ENCODE results near the gene MAPRE2.
"Not testable (repeated sequence)": the region's sequence is repeated elsewhere in the genome, so short reads cannot be mapped to it uniquely, and the experiment has no call there.

The MAPRE2 gene

DNA sequence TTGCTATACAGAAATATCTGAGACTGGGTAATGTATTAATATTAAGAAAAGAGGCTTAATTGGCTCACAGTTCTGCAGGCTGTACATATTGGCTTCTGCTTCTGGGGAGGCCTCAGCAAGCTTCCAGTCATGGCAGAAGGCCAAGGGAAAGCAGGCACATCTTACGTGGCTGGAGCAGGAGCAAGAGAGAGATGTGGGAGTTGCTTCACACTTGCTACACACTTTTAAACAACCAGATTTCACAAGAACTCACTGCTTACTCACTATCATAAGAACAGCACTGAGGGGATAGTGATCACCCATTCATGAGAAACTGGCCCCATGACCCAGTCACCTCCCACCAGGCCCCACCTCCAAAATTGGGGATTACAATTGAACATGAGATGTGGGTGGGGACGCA lies 50.6 kb downstream of the MAPRE2 start:
- no peak for DNase-seq (ENCODE audit: low spot score)

DNA sequence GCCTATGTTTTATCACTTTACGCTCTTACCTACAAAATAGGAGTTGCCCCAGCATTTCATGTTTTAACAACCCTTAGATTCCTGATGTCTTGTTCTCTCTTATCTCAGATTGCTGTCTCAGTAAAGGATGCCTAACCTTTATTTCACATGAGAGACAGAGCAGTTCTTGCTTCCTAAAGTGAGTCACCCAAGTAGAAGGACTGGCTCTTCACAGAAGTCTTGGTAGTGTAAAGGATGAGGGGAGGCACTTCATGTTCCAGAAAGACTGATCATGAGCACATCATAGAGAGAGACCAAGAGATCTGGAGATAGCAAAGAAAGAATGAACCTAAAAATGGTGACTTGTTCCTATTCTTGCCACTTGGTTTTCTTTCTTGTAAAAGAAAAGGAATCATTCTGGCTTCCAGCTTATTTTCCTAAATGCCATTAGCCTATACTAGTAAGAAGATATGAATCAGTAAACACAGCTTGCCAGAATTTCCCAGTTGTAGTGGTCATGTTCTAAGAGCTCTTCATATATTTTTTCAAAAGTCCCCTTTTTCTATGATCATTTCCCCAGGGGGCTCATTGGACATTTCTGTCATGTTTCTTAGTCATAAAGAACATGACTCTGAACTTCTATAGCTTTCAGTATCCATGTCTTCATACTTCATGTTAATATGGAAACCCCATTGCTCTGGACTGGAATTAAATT lies 54.9 kb downstream of the MAPRE2 start:
- peak; percentile 7 for DNase-seq (ENCODE audit: low spot score)

DNA sequence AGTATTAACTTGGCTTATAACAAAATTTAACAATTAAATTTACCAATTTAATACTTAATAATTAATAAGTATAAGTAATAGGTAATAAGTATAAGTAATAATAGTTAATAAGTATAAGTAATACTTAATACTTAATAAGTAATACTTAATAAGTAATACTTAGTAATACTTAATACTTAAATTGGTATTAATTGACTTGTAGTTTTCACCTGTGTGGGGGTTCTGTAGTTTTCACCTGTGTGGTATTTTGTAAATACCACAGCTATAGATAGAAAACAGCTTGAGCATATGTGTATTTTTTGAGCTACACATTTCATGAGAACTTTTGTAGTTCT lies 55.4 kb downstream of the MAPRE2 start:
- no peak for DNase-seq (ENCODE audit: low spot score)

DNA sequence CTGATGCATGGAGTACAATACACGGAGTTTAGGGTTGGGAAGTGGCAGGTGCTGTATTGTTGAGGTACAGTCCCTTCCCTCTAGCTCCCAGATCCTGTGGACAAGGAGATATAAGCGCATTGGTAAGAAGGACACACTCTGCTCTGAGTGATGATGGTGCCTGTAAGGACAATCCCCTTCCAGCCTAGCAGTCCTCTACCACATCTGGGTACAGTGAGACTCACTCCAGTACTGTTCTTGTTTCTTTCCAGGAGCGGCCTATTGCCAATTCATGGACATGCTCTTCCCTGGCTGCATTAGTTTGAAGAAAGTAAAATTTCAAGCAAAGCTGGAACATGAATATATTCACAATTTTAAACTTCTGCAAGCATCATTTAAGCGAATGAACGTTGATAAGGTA lies 56.0 kb downstream of the MAPRE2 start:
- DNase-seq (ENCODE audit: low spot score), result no peak

DNA sequence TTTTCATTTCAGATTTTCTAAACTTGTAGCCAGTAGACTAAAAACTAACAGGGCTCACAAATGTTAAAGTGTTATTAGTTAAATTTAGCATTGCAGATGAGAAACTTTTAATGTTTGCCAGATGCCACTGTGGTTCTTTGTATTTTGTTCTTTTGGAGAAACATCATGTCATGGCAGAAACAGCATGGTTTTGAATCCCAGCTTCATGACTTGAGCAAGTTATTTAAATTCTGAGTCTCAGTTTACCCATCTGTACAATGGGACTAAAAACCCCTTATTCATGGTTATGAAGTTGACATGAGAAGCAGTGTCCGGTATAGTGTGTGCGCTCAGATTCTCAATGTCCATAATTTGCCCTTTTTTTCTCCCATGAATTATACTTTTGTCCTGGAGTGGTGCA lies 56.5 kb downstream of the MAPRE2 start:
- no peak for DNase-seq (ENCODE audit: low spot score)

DNA sequence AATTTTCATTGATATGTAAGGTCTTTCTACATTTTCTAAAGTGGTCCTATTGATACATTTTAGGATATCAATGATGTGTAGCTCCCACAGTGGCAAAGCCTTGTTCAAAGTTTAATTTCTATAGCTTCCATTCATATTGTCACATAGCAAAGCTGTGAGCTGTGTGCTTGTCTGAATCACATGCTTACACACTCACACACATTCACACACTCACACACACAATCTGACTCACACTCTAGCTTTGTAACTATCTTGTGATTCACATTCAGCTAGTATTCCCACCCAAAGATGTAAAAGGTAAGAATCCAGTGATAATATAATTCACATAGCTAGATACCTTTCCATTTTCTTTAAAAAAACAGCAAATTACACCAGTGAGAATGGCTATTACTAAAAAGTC lies 58.7 kb downstream of the MAPRE2 start:
- DNase-seq (ENCODE audit: low spot score), result no peak

DNA sequence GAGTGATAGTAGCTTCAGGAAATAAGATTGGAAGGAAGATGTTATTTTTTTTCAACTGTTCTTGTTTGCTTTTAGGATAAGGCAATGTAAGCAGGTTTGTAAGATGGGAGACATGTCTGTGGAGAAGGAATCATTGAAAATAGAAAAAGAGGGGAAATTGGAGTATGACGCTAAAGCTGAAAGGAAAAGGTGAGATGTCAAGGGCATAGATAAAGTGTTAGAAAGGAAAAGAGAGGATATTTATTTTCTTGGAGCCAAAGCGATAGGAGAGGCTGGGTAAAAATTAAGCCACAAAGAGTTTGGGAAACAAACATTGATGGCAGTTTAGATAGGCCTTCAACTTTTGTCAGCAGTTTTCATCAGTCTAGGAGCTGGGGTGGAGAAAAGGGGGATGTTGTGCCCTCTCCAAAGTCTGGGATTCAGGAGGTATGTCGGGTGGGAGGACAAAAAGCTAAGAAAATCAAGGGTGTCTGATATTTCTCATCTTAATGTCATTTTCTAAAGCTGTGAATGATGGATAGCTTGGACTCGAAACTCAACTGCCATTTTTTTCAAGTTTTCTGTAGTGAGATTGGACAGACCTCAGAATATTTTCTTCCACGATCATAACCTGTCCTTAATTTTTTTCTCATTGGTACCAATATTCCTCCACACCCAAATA lies 63.3 kb downstream of the MAPRE2 start:
- DNase-seq (ENCODE audit: low spot score), result no peak

DNA sequence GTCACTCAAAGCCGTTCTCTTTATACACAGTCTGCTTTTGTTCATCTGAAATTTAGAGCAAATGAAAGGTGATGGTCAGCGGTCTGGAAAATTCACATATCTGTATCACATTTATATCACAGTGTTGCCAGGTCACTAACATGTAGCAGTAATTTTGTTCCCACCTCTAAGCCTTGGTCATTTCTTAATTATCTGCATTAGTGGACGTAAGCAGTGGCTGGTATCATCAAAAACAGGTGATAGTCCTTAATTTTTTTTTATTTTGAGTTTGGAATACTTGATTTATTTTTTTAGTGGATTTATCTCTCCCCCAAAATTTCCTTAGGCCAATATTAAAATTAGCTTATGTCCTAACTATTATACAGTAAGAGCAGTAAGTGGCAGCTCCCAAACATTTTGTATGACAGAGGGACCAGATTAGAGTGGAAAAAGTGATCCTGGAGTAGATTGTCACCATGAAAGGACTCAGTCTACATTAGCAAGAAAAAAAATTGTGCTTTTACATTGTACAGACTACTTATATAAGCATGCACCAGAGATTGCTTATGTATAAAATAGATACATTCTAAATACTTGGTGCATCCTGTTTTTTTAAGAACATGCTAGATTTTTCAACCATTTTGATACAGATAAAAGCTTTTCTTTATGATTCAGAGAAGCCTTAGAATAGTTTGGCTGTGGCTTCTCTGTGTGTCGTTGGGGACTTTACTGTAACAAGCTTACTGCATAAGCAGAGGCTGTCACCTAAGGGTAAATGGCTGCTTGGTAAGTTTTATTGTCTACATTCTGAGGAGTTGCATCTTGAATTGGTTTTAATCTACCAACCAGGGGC lies 65.0 kb downstream of the MAPRE2 start:
- no peak for DNase-seq (ENCODE audit: low spot score)

DNA sequence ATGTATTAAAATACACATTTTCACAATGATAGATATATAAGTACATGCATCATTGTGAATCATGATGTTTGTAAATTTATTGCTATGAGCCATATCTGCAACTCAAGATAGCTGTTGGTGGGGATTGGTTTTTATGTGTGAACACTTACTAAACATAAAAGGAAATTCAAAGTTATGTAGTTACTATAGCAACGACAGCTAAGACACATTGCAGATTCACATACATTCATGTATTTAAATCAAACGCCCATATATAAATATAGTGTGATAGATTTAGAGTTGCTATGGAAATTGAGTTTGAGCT lies 65.6 kb downstream of the MAPRE2 start:
- peak; percentile 58 for DNase-seq (ENCODE audit: low spot score)

DNA sequence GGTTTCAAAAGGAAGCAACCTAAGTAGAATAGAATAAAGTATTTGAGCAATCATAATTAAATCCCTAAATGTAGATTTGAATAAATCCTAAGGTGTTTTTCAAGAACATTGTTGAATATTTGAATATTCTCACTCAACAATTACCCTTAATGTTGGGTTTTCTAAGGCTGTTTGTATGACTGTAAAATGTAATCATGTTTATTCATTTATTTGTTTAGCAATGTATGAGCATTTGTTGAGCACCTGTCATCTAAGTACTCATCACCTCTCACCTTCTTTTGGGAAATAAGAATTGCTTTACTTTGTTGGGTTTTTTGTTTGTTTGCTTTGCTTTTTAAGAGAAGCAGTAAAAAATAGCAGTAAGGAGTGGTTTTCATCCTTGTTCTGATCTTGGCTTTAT lies 66.0 kb downstream of the MAPRE2 start:
- DNase-seq (ENCODE audit: low spot score), result no peak

DNA sequence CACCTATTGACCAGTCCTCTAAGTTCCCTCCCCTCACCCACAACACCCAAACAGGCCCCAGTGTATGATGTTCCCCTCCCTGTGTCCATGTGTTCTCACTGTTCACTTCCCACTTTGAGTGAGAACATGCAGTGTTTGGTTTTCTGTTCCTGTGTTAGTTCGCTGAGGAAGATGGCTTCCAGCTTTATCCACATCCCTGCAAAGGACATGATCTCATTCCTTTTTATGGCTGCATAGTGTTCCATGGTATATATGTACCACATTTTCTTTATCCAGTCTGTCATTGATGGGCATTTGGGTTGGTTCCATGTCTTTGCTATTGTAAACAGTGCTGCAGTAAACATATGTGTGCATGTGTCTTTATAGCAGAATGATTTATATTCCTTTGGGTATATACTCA lies 66.9 kb downstream of the MAPRE2 start:
- not testable (repeated sequence) for DNase-seq (ENCODE audit: low spot score)

DNA sequence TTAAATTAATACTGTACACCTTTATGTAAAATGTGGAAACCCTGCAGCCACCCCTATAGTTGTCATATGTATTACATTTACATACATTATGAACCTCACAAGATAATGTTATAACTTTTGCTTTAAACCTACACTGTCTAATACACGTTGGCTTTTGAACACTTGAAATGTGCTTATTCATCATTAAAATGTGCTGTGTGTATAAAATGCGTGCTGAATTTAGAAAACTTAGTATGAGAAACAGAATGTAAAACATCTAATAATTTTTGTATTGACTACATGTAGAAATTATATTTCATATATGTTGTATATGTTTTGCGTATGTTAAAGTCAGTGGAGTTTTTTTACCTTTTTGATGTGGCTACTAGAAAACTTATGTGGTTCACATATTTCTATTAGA lies 68.8 kb downstream of the MAPRE2 start:
- no peak for DNase-seq (ENCODE audit: low spot score)

DNA sequence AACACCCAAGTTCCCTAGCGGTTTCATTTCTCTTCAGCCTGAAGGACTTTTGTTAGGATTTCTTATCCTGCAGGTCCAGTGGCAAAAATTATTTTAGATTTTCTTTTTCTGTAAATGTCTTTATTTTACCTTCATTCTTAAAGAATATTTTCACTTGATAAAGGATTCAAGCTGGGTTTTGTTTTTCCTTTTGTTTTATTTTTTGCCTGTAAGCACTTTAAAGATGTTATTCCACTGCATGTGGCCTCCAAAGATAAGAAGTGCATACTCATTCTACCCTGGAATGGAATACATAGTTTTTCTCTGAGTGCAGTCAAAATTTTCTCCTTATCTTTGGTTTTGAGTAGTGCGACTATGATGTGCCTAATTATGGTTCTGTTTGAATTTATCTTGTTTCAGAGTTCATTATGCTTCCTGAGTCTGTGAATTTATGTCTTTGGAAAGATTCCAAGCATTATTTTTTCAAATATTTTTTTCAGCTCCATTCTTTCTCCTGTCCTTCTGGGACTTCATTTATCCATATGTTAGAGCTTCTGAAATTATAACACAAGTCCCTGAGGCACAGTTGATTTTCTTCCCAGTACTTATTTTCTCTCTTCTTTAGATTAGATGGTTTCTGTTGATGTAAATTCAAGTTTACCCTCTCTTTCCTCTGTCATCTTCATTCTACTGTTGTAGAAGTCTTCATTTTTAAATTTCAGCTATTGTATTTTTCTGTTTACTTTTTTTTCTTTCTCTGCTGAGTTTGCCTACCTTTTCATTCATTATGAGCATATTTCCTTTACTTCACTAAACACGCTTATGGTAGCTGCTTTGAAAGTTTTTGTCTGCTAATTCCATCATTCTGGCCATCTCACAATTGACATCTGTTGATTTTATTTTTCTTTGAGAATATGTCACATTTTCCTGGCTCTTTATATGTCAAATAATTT lies 69.6 kb downstream of the MAPRE2 start:
- no peak for DNase-seq (ENCODE audit: low spot score)

DNA sequence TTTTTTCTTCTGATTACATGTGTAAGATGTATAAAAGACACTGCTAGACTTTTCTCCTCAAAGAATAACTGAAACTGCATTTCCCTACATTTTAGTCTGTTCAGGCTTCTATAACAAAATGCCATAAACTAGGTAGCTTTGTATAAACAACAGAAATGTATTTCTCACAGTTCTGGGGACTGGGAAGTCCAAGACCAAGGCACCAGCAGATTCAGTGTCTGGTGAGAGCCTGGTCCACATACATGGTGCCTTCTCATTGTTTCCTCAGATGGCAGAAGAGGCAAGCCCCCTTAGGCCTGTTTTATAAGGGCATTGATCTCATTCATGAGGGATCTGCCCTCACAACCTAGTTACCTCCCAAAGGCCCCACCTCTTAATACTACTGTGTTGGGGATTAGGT lies 71.5 kb downstream of the MAPRE2 start:
- DNase-seq (ENCODE audit: low spot score), result no peak

DNA sequence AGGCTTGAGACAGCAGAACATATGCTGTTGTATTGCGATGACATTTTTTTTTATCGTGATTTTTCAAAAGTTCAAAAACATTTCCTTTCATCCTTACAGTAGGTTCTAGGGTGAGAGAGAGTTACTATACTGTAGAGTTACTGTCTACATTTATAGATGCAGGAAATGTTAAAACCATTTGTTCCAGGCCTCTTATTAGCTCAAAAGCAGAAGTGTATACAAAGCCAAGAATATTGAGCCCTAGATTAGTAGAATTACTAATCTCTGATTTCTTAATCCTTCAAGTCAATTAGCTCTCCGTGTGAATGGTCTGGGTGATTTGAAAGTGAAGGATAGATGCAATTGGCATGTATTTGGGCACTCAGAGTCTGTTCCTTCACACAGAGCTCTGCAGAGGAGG lies 73.1 kb downstream of the MAPRE2 start:
- no peak for DNase-seq (ENCODE audit: low spot score)

DNA sequence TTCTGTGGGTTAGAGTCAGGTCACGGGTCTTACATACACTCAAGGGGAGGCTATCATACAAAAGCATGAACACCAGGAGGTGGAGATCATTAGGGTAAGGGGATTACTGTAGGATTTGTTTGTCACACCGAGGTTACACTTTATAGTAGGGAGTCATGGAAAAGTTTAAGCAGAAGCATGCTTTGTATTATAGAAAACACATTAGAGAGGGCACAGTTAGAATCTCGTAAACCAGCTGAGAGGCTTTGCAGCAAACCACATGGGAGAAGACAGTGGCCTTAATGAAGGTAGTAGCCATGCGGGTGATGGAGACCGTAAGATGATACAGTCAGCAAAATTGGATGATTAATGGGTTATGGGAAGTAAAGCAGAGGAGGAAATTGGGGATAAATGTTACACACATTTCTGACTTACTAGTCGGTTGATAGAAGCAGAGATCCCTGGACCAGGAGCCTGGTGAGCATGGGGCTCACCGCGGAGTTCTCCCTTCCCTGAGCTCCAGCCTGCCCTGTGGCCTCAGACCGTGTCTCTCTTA lies 75.6 kb downstream of the MAPRE2 start:
- no peak for DNase-seq (ENCODE audit: low spot score)

DNA sequence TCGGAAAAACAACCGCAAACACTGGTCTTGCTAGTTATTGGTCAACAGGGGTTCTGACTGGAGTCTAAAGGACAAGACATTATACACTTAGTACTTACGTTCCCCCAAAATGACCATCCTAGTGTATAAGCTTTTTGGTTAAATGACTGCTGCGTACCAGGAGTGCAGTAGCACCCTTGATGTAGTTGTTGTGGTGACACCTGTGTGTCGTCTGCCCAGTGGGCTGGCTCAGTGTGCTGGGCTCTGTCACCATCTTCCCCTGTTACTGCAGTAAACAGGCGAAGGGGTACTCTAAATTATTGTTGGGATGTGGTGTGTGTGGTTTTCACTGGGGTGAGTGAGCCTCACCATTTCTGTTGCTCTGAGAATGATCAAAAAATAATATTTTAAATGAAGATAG lies 76.2 kb downstream of the MAPRE2 start:
- DNase-seq (ENCODE audit: low spot score), result no peak

DNA sequence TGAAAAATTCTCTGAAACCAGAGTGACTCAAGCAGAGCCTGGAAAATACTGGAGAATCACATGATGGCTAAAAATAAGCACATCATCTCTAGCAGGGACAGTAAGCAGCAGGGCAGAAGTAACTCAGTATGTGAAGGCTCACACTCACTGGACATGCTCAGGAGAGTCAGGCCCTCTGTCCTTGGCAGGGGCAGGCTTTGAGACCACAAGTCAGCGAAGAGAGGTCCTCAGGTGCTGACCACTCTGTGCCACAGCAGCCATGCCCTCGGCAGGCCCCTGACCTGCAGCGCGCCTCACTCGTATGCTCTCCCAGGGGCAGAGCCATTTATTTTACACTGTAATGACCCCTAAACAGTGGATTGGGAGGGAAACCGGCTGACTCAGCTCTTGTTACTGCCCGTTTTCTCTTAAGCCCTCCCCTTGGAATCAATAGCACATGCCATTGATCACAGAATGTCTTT lies 76.8 kb downstream of the MAPRE2 start:
- DNase-seq (ENCODE audit: low spot score), result no peak

DNA sequence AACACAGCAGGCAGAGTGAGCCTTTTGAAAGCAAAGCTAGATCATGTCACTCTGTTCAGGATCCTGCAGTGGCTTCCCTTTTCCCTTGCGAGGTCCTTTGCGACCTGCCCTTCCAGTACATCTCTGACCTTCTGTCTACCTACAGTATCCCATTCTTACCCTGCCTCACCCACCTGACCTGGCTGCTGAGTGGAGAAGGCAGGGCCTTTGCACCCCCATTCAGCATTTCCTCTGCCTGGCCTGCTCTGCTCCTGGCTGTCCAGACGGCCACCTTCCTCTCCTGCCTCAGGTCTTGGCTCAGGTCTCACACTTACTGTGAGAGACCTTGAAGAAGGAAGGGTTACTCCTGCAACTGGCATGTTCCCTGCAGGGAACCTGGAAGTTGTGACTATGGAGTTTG lies 77.4 kb downstream of the MAPRE2 start:
- DNase-seq (ENCODE audit: low spot score), result no peak

DNA sequence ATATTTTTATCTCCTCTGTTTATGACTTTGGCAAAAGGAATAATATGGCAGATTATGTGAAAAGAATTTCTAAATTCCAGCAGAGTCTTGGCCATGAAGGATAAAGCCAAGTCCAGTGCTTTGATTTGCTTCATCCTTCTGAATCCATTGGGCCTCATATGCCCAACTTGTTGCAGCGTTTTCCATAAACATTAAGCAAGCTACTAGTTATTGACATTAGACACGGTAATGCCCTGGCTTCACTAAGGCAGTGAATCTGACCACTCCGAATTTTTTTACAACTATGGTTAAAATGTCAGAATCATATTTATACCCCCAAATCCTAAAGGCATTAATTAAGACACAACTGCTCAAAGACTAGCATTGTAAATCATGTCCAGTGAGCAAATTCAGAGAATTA lies 79.8 kb downstream of the MAPRE2 start:
- DNase-seq (ENCODE audit: low spot score), result no peak

DNA sequence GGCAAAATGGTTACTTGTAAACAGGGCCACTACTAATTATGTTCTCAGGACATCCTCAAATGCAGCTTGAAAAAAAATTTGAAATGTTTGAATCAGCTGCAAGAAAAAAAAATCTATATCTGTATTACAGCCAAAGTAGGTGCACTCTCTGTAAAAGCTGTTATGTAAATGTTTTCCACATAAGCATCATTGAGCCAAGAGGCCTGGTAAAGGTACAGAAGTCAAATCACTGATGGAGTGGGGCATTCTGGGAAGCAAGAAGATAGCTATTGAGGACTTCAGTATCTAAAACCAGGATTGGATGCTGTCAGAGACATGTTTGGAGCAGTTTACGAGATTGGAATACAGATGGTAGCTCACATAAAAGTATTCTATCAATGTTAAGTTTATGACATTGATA lies 80.3 kb downstream of the MAPRE2 start:
- DNase-seq (ENCODE audit: low spot score), result no peak

DNA sequence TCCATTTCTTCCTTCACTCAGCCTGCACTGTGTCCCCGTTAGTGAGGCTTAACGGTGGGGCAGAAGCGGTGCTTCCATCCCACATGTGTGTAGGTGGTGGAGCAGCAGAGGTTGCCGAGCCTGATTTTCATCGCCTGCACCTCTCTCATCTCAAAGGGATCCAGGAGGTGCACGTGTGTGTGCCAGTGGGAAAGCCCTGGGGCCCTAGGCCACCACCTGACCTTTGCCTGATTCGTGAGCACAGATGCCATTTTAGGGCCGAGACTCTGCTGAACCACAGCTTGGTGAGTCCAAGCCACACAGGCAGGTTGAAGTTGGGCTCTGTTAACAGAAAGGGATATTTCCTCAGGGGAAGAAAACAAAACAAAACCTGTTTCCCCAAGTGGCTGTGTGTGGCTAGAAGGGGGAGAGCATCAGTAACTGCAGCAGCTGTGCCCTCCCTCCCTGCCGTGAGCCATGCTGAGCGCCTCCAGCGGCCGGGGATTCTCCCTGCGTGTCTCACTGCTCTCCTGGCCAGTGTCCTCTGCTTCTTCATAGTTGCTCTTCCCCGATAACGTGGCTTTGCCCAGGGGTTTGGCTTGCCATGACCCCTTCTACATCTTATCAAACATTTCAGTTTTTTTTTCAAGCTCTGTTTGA lies 81.5 kb downstream of the MAPRE2 start:
- DNase-seq (ENCODE audit: low spot score), result no peak

All from CD4-positive, alpha-beta T cell treated with Interleukin-2 at 100 ng/mL for 4 hours (primary cell).